Raji (cell line): ENCODE data around the gene ANXA11.

Experiments used
- POLR2A ChIP-seq: IDR thresholded peaks from 2 replicates; pipeline ENCODE4 v1.6.1; 2011; ENCODE audit warnings: low read depth, low read length, control low read depth; ENCODE audit not compliant: insufficient read depth

ANXA11 gene

DNA sequence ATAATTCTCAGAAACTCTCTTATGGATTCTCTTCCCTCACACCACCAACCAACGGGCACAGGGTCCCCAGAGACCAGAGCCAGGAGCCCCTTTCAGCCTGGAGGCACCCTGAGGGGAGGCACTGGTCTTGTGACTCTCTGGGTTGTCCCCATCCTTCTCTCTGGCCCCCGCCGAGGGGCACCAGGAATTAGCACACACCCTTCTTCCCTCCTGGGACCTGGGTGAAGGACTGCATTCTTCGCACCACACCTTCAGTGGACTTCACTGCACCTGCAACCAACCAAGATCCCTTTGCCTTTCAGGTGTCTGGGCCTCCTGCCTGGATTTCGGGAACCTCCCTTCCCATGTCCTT, 50.7 kb downstream of the ANXA11 start:
- TF ChIP-seq POLR2A = no peak

DNA sequence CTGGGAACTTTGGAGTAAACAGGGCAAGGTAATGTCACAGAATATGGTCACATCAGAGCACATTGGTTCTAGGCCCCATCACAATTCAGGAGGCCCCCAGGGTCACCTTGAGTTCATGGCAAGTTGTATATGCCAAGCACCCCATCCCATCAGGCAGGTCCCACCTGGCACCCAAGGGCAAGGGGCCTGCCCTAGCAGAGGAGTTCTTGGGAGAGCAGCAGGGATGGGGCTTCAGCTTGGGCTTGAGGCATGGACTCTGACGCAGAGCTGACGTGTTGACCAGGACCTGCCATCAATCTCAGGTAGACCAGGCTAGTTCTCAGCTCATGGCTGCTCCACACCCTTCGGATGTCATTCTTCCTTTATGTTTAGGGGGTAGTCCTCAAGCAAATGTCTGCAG, 51.9 kb downstream of the ANXA11 start:
- TF ChIP-seq POLR2A = no peak

DNA sequence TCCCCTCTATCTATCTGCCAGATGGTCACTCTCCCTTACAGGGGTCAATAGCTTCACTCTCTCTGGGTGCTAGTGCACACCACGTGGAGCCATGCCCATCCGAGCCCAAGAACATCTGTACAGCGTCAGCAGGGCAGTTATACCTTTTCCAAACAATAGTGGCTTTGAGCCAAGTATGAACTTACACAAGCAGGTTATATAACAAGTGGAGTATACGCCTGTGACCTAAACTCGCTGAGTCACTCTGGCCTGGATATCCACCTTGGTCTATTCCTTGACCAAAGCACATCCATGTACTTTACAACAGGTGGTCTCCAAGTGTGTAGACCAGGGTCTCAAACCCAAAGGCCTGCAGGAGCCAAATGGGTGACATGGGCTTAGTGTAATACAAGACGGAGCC, 52.5 kb downstream of the ANXA11 start:
- TF ChIP-seq POLR2A = no peak

- TF ChIP-seq POLR2A = no peak
Measured at GRCh38 chr10:80150172-80150571, 55.2 kb downstream of the ANXA11 start.

DNA sequence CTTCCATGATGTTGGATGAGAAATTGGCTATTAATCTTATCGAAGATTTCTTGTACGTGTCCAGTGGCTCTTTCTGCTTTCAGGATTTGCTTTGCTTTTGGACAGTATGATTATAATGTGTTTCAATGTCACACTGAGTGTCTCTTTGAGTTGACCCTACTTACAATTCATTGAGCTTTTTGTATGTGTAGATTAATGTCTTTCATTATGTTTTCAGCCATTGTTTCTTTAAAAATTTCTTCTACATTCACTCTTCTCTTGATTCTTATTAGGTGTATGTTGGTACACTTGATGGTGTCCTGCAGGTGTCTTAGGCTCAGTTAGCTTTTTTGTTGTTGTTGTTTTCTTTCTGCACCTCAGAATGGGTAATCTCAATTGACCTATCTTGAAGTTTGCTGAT, 56.2 kb downstream of the ANXA11 start:
- TF ChIP-seq POLR2A = no peak

GRCh38 chr10:80148166-80148805, 57.1 kb downstream of the ANXA11 start:
- TF ChIP-seq POLR2A = no peak

DNA sequence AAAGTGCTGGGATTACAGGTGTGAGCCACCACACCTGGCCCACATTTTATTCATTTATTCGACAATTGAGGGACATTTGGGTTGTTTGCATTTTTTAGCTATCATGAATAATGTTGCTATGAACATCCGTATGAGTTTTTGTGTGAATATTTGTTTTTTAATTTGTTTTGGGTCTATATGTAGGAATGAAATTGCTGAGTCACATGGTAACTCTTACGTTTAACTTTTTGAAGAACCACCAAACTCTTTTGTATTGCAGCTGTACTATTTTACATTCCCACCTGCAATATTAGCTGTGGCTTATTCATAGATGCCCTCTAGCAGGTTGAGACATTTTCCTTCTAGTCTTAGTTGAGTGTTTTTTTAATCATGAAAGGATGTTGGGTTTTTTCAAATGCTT, 58.4 kb downstream of the ANXA11 start:
- no peak for TF ChIP-seq POLR2A

GRCh38 chr10:80144696-80145131, 60.6 kb downstream of the ANXA11 start:
- no peak for TF ChIP-seq POLR2A

DNA sequence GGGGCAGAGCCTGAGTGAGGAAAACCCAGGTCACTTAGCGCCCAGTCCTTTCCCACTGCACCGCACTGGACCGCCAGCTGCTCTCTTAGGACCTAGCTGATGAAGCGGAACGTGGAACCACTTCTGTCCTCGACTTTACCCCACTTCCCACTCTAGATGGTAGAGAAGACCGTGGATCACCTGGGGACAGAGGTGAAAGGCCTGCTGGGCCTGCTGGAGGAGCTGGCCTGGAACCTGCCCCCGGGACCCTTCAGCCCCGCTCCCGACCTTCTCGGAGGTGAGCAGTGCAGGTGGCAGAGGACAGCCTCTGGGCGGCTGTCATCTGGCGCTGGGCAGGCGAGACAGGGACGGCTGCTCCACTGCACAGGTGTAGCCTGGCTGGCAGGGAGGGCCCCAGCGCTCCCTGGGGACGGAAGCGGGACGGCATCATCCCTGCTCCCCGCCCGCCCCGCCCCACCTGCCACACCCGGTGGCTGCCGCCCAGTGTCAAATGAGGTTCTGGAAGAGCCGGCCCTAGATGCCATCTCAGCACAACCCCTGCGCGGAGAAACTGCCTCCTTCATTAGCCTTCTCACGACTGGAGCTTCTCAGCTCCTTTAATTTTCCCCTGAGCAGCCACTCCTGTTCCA, 61.2 kb downstream of the ANXA11 start:
- TF ChIP-seq POLR2A = no peak

DNA sequence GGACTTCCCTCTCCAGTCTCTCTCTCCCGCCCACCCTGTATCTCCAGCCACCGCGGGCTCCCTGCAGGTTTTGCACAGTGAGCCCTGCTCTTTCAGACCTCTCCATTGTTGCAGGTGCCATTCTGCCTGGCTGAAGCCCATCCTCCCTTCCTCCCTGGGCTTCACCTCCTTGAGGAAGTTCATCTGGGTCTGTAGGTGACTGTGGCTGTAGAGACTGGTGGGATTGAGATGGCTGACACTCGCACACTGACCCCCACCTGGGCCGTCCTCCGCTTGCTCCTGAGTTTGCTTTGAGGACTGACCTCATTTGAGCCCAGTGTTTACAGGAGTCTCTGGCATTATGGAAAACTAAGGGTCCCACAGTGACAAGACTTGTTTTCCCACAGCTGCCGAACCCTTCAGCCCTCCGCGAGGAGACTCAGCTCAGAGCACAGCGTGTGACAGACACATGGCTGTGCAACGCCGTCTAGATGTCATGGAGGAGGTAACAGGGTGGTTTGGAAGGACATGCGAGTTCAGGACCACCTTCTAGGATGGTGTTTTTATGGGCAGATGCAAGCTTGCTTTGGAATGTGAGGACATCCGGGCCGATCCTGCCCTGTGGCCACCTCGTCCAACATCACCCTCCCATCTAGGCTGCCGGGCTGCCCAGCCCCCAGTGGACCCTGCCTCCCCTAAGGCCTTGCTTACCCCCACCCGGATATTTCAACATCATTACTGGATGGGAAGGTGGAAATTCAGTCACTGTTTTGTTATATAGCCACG, 63.5 kb downstream of the ANXA11 start:
- no peak for TF ChIP-seq POLR2A

GRCh38 chr10:80140251-80140650, 65.1 kb downstream of the ANXA11 start:
- TF ChIP-seq POLR2A = no peak

GRCh38 chr10:80139265-80139664, 66.1 kb downstream of the ANXA11 start:
- TF ChIP-seq POLR2A = no peak

- no peak for TF ChIP-seq POLR2A
Measured at GRCh38 chr10:80137920-80138319, 67.4 kb downstream of the ANXA11 start.

- no peak for TF ChIP-seq POLR2A
Measured at GRCh38 chr10:80137031-80137862, 68.1 kb downstream of the ANXA11 start.

GRCh38 chr10:80136134-80136571, 69.2 kb downstream of the ANXA11 start:
- TF ChIP-seq POLR2A = no peak
